B cell (primary cell): ENCODE data around the gene INTS12.

Experiments
- CTCF ChIP-seq: fragments of 200-600 bp; IDR thresholded peaks from one replicate; pipeline ENCODE4 v1.8.0; 2022; ENCODE audit warnings: antibody characterized with exemption, mild to moderate bottlenecking
- EZH2 ChIP-seq: IDR thresholded peaks from 2 replicates; pipeline ENCODE4 v1.6.1; 2012; ENCODE audit warnings: borderline replicate concordance, low read depth, mild to moderate bottlenecking, moderate library complexity, low read length; ENCODE audit not compliant: insufficient read depth, poor library complexity, severe bottlenecking

- TF ChIP-seq CTCF (no peak), EZH2 (no peak)
These were observed at the start of gene INTS12, which contains the start of gene GSTCD for GRCh38 chr4:105708181-105709080.
